Measurements from ENCODE around the gene B2M.

- TF ChIP-seq, protein P1, sequence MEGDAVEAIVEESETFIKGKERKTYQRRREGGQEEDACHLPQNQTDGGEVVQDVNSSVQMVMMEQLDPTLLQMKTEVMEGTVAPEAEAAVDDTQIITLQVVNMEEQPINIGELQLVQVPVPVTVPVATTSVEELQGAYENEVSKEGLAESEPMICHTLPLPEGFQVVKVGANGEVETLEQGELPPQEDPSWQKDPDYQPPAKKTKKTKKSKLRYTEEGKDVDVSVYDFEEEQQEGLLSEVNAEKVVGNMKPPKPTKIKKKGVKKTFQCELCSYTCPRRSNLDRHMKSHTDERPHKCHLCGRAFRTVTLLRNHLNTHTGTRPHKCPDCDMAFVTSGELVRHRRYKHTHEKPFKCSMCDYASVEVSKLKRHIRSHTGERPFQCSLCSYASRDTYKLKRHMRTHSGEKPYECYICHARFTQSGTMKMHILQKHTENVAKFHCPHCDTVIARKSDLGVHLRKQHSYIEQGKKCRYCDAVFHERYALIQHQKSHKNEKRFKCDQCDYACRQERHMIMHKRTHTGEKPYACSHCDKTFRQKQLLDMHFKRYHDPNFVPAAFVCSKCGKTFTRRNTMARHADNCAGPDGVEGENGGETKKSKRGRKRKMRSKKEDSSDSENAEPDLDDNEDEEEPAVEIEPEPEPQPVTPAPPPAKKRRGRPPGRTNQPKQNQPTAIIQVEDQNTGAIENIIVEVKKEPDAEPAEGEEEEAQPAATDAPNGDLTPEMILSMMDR (IDR thresholded peaks at IDR 0.05) = no peak
- TF ChIP-seq EZH2 (IDR thresholded peaks at IDR 0.05; ENCODE audit: borderline replicate concordance, insufficient read depth, low read depth, low read length, poor library complexity, severe bottlenecking) = no peak
Measured at GRCh38 chr15:44706946-44707636, 4.2 kb upstream of the B2M start.
